Measurements from ENCODE around the gene PARN. TPM values are rescaled to one million over a fixed set of nuclear protein-coding genes. Genes with fewer than 3 reads are reported as not detected.

The PARN gene
- total and polyA plus RNA-seq, 9 of the 15 experiments (the other 6 are each of a cell fraction or from before 2014, with no cell fraction given), result 9.6 to 51.3 (median 40.4) TPM

GRCh38 chr16:14560523-14560922 is 69.5 kb downstream of the PARN start (continued):
- TF ChIP-seq HBP1 (CRISPR knock-in tag; IDR thresholded peaks at IDR 0.05), result no peak
- TF ChIP-seq, protein P1, sequence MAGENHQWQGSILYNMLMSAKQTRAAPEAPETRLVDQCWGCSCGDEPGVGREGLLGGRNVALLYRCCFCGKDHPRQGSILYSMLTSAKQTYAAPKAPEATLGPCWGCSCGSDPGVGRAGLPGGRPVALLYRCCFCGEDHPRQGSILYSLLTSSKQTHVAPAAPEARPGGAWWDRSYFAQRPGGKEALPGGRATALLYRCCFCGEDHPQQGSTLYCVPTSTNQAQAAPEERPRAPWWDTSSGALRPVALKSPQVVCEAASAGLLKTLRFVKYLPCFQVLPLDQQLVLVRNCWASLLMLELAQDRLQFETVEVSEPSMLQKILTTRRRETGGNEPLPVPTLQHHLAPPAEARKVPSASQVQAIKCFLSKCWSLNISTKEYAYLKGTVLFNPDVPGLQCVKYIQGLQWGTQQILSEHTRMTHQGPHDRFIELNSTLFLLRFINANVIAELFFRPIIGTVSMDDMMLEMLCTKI (IDR thresholded peaks at IDR 0.05; ENCODE audit: partially characterized antibody), result no peak
- no peak for TF ChIP-seq GMEB1 (CRISPR knock-in tag; IDR thresholded peaks at IDR 0.05)
- TF ChIP-seq KAT2B (IDR thresholded peaks at IDR 0.05; ENCODE audit: low read depth, low read length), result no peak
- TF ChIP-seq THRB (CRISPR knock-in tag; conservative IDR thresholded peaks at IDR 0.05), result no peak
- no peak for TF ChIP-seq POLR2AphosphoS5 (IDR thresholded peaks at IDR 0.05; ENCODE audit: control insufficient read depth, insufficient read depth, low read depth, low read length)
- TF ChIP-seq YY1 (IDR thresholded peaks at IDR 0.05; ENCODE audit: borderline replicate concordance in 1 of 3, control insufficient read depth in 1 of 3, extremely low read depth in 1 of 3, insufficient read depth in 3 of 3, insufficient read length in 1 of 3, insufficient replicate concordance in 2 of 3, low read depth in 1 of 3, low read length in 2 of 3), result no peak
- no peak for TF ChIP-seq MNT (conservative IDR thresholded peaks at IDR 0.05)
- no peak for TF ChIP-seq ZNF79 (CRISPR knock-in tag; IDR thresholded peaks at IDR 0.05; ENCODE audit: low read depth)
- no peak for TF ChIP-seq MECOM (CRISPR knock-in tag; IDR thresholded peaks at IDR 0.05)
- TF ChIP-seq HDAC8 (tag; IDR thresholded peaks at IDR 0.05), result no peak
- TF ChIP-seq, protein P2, sequence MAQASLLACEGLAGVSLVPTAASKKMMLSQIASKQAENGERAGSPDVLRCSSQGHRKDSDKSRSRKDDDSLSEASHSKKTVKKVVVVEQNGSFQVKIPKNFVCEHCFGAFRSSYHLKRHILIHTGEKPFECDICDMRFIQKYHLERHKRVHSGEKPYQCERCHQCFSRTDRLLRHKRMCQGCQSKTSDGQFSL (CRISPR knock-in tag; IDR thresholded peaks at IDR 0.05), result no peak
- TF ChIP-seq, protein P2 (tag; IDR thresholded peaks at IDR 0.05), result no peak
- no peak for TF ChIP-seq MCM3 (IDR thresholded peaks at IDR 0.05)

Measured in K562 (cell line).